Lower leg skin (tissue), 4 donors: ENCODE results near the gene LRCOL1. TPM values are rescaled to one million over a fixed set of nuclear protein-coding genes. Genes with fewer than 3 reads are reported as not detected.

ENCODE experiments used
- DNase-seq, 2 donors: peaks; one replicate each; pipeline ENCODE4 v3.0.0-alpha.2; 2019; ENCODE audit warnings: low spot score in 2 of 2
- H3K4me3 ChIP-seq: fragments of 200-600 bp; sonication (generic); 2 replicates; pipeline ENCODE4 v1.5.1; 2017; ENCODE audit warnings: mild to moderate bottlenecking, low read depth; ENCODE audit not compliant: poor library complexity, severe bottlenecking
- POLR2A ChIP-seq, 2 donors: fragments of 450-650 bp; IDR thresholded peaks; one replicate each; pipeline ENCODE4 v1.6.1; 2016 to 2017; ENCODE audit warnings: antibody characterized with exemption in 2 of 2, mild to moderate bottlenecking in 1 of 2, moderate library complexity in 1 of 2
- WGBS, 2 donors: methylation state at CpG; one replicate each; pipeline ENCODE4 v1.1.5; 2018; 5-methylcytosine and 5-hydroxymethylcytosine counted together
- intact Hi-C: fragments of 100-400 bp; cut with DNase I; formaldehyde crosslinking; loops from one replicate; pipeline ENCODE4 v1.15.0; 2023; ENCODE audit warnings: low total_unique reads
- total RNA-seq, 4 donors: library from RNA; depleted of rRNA; stranded (reverse); fragments of >200 nt; gene quantifications; one replicate each; pipeline ENCODE4 v1.1.0, GENCODE V29; 2016
- TF ChIP-seq, protein P1 (sequence below), 3 donors: fragments of 450-650 bp; IDR thresholded peaks; one replicate each; pipeline ENCODE4 v1.5.1; 2016; ENCODE audit warnings: antibody characterized with exemption in 3 of 3, mild to moderate bottlenecking in 3 of 3, moderate library complexity in 2 of 3

LRCOL1 gene
- total RNA-seq, 4 donors from 2014 or later, result not detected

DNA sequence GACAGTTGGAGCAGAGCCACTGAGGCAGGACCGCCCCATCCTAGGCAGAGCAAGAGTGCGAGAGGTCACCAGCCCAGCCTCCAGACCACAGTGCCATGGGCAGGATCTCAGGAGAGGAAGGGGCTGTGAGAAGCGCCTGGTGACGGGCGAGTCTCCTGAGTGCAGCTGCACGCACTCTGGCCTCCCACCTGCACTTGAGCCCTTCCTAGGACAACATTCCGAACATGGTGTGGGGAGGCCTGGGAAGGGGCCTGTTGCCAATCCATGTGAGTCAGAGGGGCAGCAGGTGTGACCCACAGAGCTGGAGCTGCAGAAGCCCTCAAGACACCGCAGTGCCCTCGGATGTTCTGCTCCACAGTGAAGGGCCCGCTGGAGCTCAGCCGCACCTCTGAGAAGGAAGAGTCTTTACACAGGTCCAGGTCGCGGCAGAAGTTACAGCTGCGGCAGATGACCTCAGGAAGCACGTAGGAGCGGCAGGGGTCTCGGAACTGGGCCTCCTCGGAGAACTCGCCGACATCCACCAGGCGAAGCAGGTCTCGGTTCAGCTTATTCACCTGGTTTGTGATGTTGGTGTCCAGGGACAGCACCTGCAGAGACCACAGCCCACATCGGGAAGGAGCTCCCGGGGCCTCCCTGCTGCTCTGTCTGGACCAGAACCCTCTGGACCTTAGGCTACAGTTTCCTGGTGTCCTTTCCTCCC lies 15.5 kb upstream of the LRCOL1 start:
- no peak for DNase-seq
- TF ChIP-seq, protein P1, sequence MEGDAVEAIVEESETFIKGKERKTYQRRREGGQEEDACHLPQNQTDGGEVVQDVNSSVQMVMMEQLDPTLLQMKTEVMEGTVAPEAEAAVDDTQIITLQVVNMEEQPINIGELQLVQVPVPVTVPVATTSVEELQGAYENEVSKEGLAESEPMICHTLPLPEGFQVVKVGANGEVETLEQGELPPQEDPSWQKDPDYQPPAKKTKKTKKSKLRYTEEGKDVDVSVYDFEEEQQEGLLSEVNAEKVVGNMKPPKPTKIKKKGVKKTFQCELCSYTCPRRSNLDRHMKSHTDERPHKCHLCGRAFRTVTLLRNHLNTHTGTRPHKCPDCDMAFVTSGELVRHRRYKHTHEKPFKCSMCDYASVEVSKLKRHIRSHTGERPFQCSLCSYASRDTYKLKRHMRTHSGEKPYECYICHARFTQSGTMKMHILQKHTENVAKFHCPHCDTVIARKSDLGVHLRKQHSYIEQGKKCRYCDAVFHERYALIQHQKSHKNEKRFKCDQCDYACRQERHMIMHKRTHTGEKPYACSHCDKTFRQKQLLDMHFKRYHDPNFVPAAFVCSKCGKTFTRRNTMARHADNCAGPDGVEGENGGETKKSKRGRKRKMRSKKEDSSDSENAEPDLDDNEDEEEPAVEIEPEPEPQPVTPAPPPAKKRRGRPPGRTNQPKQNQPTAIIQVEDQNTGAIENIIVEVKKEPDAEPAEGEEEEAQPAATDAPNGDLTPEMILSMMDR (IDR thresholded peaks at IDR 0.05), result no peak
- no peak for TF ChIP-seq POLR2A (IDR thresholded peaks at IDR 0.05)
- H3K4me3 ChIP-seq, result no peak overlapping the region
- intact Hi-C loops, result no loop called here
- WGBS, 2 donors, result 94 to 98% methylated on average over 24 of the region's 24 CpGs

DNA sequence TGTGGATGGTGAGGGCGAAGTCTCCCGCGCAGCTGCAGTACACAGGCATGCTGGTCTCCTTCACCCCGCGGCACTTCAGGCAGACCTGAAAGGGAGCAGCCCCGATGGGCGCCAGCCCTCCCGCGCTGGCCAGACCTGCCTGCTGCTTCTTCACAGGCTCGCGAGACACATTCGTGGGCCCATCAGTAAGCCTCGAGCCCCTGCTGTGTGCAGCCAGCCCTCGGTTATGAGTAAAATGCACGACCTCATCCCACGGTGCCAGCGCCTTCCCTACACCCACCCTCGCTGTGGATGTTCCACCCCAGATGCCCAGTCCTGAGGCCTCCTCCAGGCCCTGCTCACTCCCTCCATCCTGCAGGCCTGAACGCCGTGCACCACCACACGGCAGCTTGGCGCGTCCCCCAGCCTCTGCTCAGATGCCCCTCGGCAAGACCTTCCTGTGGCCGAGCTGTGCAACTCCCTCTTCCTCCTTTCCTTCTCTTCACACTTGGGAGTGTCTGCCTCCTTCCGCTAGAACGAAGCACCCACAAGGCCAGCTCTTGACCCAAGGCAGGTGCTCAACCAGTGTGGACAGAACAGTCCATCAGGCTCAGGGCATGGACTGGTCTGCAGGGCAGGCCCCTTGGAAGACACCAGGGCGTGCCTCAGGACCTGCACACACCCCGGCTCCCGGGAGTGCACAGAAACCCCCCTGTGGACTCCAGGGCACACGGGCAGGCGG lies 14.7 kb upstream of the LRCOL1 start:
- no peak for DNase-seq

DNA sequence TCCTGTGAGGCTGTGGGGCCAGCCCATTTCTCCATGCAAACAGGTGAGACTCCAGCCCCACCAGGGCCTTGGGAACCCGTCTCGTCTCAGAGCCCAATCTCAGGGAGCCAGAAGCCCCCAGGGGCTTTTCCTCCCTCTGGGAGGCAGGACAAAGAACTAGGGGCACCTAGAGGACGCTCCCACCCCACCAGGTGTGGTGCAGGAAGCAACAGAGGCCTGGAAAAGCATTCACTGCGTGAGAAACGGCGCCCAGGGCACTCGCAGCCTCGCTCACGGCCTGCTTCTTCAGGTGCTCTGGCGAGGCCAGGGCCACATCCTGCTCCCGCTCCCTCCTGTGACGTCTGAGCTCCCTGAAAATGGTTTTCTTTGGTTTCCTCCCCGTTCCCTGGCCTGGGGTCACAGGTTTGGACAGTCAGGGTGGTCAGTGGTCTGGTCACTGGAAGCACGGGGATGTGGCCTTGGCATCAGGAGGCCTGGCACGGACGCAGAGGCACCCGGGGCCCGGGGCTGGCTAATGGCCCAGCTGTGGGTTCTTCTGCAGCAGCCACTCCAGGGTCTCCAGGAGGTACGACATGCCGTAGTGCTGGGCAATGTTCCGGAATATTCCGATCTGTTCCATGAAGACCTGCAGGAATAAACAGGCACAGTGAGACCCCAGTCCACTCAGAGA lies 13.9 kb upstream of the LRCOL1 start:
- H3K4me3 ChIP-seq, result no peak overlapping the region
- 90 to 92% methylated on average over 22 of the region's 22 CpGs for WGBS, 2 donors
- no peak for DNase-seq
- intact Hi-C loops, result no loop called here
- TF ChIP-seq POLR2A (IDR thresholded peaks at IDR 0.05), result no peak
- TF ChIP-seq, protein P1 (IDR thresholded peaks at IDR 0.05), result no peak

More for the DNA sequence above, 14.7 kb upstream of the LRCOL1 start:
- WGBS, 2 donors, result 92% methylated on average over 28 to 32 of the region's 32 CpGs
- intact Hi-C loops, result no loop called here
- no peak overlapping the region for H3K4me3 ChIP-seq
- TF ChIP-seq, protein P1 (IDR thresholded peaks at IDR 0.05), result no peak
- no peak for TF ChIP-seq POLR2A (IDR thresholded peaks at IDR 0.05)

GRCh38 chr12:132623072-132623869 lies 12.9 kb upstream of the LRCOL1 start:
- TF ChIP-seq, protein P1 (IDR thresholded peaks at IDR 0.05), result no peak
- no peak for TF ChIP-seq POLR2A (IDR thresholded peaks at IDR 0.05)
- H3K4me3 ChIP-seq, result no peak overlapping the region
- DNase-seq, result no peak
- WGBS, 2 donors, result 70 to 72% methylated on average over 25 of the region's 25 CpGs
- intact Hi-C loops, result no loop called here

DNA sequence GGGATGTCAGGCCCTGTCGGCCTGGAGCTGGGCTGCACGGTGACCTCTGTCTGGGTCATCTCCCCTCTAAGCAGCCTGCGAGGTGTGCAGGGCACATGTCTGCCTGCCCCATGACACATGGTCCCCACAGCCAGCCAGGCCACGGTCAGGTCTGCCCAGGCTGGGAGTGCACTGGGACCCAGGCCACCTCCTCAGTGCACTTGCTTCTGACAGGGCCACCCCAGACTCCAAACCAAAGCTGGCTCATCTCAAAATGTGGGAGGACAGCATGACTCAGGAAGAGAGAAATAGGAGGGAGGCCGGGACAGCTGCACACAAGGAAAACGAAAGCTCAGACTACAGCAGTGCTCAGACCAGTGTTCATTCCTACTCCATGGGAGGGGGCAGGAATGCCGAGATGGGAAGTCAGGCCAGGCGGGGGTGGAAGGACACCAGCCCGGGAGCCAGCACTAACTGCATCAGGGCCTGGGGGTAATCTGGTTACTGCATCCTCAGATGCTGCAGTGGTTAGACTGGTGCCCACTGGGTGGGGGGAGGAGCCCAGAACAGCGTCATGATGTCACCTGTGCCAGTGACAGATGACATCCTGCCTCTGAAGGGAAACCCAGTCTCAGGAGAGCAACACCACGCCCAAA lies 12.2 kb upstream of the LRCOL1 start:
- no peak overlapping the region for H3K4me3 ChIP-seq
- no peak for DNase-seq
- intact Hi-C loops, result no loop called here
- 17 to 31% methylated on average over 10 to 11 of the region's 11 CpGs for WGBS, 2 donors
- TF ChIP-seq POLR2A (IDR thresholded peaks at IDR 0.05), result no peak
- TF ChIP-seq, protein P1 (IDR thresholded peaks at IDR 0.05), result no peak
